Neural crest cell (in vitro differentiated cells): ENCODE data around the gene MAP3K13. TPM values are rescaled to one million over a fixed set of nuclear protein-coding genes. Genes with fewer than 3 reads are reported as not detected.
"Not testable (repeated sequence)": the region's sequence is repeated elsewhere in the genome, so short reads cannot be mapped to it uniquely, and the experiment has no call there.

Source experiments
- DNase-seq: peaks from one replicate; pipeline ENCODE4 v3.0.0; 2021; ENCODE audit warnings: low read depth, mixed read lengths, low spot score
- H3K27ac Mint-ChIP-seq: one replicate; pipeline ENCODE4 v1.8.0; 2021; ENCODE audit warnings: mild to moderate bottlenecking, mixed read lengths; ENCODE audit not compliant: unreplicated experiment
- H3K27me3 Mint-ChIP-seq: 2 replicates; pipeline ENCODE4 v1.8.0; 2021; ENCODE audit warnings: low read depth, mild to moderate bottlenecking, mixed read lengths
- H3K36me3 Mint-ChIP-seq: 2 replicates; pipeline ENCODE4 v1.8.0; 2021; ENCODE audit warnings: low read depth, mild to moderate bottlenecking, mixed read lengths
- H3K4me1 Mint-ChIP-seq: 2 replicates; pipeline ENCODE4 v1.8.0; 2021; ENCODE audit warnings: mixed read lengths
- H3K4me3 Mint-ChIP-seq: one replicate; pipeline ENCODE4 v1.8.0; 2021; ENCODE audit warnings: mild to moderate bottlenecking, mixed read lengths
- H3K9me3 Mint-ChIP-seq: 2 replicates; pipeline ENCODE4 v1.8.0; 2021; ENCODE audit warnings: mixed read lengths
- CTCF ChIP-seq: fragments of 200-600 bp; sonication (generic); conservative IDR thresholded peaks from 2 replicates; pipeline ENCODE4 v1.5.0; 2021; ENCODE audit warnings: antibody characterized with exemption, mild to moderate bottlenecking
- total RNA-seq: library from RNA; stranded (reverse); gene quantifications from 2 replicates; pipeline ENCODE4 v1.2.1, GENCODE V29; 2021

MAP3K13 gene
- total RNA-seq, 1 donor from 2014 or later: 18.8 TPM

GRCh38 chr3:185439745-185440466 lies 77.0 kb downstream of the MAP3K13 start:
- Mint-ChIP-seq H3K27ac (no peak overlapping the region), H3K36me3 (no peaks in the 10 kb centered on the region), H3K4me1 (no peaks in the 10 kb centered on the region), H3K27me3 (no peaks in the 10 kb centered on the region), H3K9me3 (no peaks in the 10 kb centered on the region), H3K4me3 (no peak overlapping the region)
- no peak for TF ChIP-seq CTCF
- no peak for DNase-seq

- no peak for TF ChIP-seq CTCF
- Mint-ChIP-seq H3K4me3 (no peak overlapping the region), H3K27ac (no peak overlapping the region), H3K4me1 (no peaks in the 10 kb centered on the region), H3K9me3 (no peaks in the 10 kb centered on the region), H3K36me3 (no peaks in the 10 kb centered on the region), H3K27me3 (no peaks in the 10 kb centered on the region)
- no peak for DNase-seq
Measured at GRCh38 chr3:185442031-185442430, 79.1 kb downstream of the MAP3K13 start.

GRCh38 chr3:185444329-185444728 lies 81.4 kb downstream of the MAP3K13 start:
- no peaks in the 10 kb centered on the region for H3K9me3 Mint-ChIP-seq
- no peak overlapping the region for H3K4me3 Mint-ChIP-seq
- no peaks in the 10 kb centered on the region for H3K36me3 Mint-ChIP-seq
- no peak overlapping the region for H3K27ac Mint-ChIP-seq
- no peaks in the 10 kb centered on the region for H3K4me1 Mint-ChIP-seq
- DNase-seq: no peak
- TF ChIP-seq CTCF: no peak
- no peaks in the 10 kb centered on the region for H3K27me3 Mint-ChIP-seq

- no peaks in the 10 kb centered on the region for H3K9me3 Mint-ChIP-seq
- TF ChIP-seq CTCF: no peak
- H3K27me3 Mint-ChIP-seq: no peaks in the 10 kb centered on the region
- no peaks in the 10 kb centered on the region for H3K36me3 Mint-ChIP-seq
- no peak for DNase-seq
- H3K27ac Mint-ChIP-seq: no peak overlapping the region
- H3K4me3 Mint-ChIP-seq: no peak overlapping the region
- H3K4me1 Mint-ChIP-seq: no peaks in the 10 kb centered on the region
Measured at GRCh38 chr3:185448107-185448506, 85.2 kb downstream of the MAP3K13 start.

GRCh38 chr3:185451432-185451831 lies 88.5 kb downstream of the MAP3K13 start:
- not testable (repeated sequence) for H3K27me3 Mint-ChIP-seq, H3K27ac Mint-ChIP-seq, DNase-seq, H3K4me1 Mint-ChIP-seq, H3K4me3 Mint-ChIP-seq, H3K9me3 Mint-ChIP-seq, H3K36me3 Mint-ChIP-seq

GRCh38 chr3:185457376-185457775 lies 94.4 kb downstream of the MAP3K13 start:
- no peaks in the 10 kb centered on the region for H3K9me3 Mint-ChIP-seq
- H3K4me3 Mint-ChIP-seq: no peak overlapping the region
- no peaks in the 10 kb centered on the region for H3K4me1 Mint-ChIP-seq
- no peaks in the 10 kb centered on the region for H3K36me3 Mint-ChIP-seq
- H3K27me3 Mint-ChIP-seq: no peaks in the 10 kb centered on the region
- no peak overlapping the region for H3K27ac Mint-ChIP-seq
- TF ChIP-seq CTCF: no peak
- DNase-seq: no peak
